GM18868 (cell line): ENCODE measurements around the gene OLFML3.
"Not testable (repeated sequence)": the region's sequence is repeated elsewhere in the genome, so short reads cannot be mapped to it uniquely, and the experiment has no call there.

Experiments
- ATAC-seq: cut with Tn5 transposase; IDR thresholded peaks from one replicate; pipeline ENCODE4 v1.9.1; 2021; ENCODE audit warnings: mild to moderate bottlenecking, moderate library complexity; ENCODE audit not compliant: unreplicated experiment

The OLFML3 gene

DNA sequence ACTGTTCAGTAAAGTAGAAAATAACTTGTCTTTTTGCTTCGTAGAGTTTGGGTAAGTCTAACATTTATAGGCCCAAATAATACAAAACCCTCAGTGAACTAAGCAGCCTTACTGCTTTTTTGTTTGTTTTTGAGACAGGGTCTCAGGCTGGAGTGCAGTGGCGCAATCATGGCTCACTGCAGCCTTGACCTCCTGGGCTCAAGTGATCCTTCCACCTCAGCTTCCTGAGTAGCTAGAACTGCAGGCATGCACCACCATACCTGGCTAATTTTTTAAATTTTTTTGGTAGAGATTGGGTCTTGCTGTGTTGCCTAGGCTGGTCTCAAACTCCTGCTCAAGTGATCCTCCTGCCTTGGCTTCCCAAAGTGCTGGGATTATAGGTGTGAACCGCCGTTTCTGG lies 31.1 kb upstream of the OLFML3 start:
- ATAC-seq = not testable (repeated sequence)

DNA sequence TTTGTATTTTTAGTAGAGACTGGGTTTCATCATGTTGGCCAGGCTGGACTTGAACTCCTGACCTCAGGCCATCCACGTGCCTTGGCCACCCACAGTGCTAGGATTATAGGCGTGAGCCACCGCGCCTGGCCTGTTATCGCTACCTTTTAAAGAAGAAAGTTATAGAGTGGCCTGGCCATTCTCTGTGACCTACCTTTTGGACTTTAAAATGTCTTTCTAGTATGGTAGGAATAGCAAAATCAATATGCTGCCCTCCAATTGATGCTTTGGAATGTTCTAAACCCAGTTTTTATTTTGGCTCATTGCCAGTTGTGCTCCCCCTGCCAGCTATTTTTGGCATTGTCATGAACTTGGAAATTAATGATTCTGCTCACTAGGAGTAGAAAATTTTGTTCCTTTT lies 30.3 kb upstream of the OLFML3 start:
- no peak for ATAC-seq

- no peak for ATAC-seq
Observed at GRCh38 chr1:113950908-113951307, 28.4 kb upstream of the OLFML3 start.

DNA sequence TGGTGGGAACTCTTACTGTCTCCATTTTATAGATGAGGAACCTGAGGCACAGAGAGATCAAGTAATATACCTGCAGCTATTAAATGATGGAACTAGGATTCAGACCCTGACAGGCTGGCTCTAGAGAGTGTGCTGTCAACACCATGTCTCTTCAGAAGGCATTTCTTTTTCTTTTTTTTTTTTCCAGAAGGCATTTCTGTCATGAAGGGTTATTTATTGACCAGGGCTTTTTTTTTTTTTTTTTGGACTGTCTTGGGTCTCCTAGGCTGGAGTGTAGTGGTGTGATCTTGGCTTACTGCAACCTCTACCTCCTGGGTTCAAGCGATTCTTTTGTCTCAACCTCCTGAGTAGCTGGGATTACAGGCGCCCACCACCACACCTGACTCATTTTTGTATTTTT lies 27.6 kb upstream of the OLFML3 start:
- no peak for ATAC-seq

GRCh38 chr1:113957984-113958383 lies 21.3 kb upstream of the OLFML3 start:
- no peak for ATAC-seq

GRCh38 chr1:113958691-113959090 lies 20.6 kb upstream of the OLFML3 start:
- ATAC-seq = no peak

DNA sequence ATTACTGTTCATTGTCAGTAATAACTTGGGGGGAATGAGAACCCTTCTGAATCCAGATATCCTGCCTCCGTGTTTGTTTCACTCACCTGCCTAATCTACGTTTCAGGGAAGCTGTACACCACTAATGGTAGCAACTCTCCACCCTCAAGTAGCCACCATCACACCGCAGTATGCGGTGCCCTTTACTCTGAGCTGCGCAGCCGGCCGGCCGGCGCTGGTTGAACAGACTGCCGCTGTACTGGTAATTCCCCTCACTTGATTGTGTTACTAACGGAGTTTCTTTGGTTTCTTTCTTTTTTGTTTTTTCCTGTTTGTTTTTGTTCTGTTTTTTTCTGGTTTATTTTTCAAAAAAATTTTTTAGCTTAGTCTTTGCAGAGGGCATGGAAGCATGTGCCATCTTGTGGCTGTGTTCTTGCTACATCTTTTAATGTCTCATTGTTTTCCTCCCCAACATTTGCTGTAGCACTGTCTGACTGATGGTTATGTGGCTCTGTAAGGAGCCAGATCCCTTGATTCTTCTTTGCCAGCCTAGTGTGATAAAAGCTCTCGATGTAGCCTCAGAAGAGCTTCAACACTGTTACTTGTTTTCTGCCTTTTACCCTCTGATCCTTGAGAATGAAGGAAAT lies 15.9 kb upstream of the OLFML3 start:
- ATAC-seq = no peak

- no peak for ATAC-seq
Observed at GRCh38 chr1:113965703-113966412, 13.4 kb upstream of the OLFML3 start.

DNA sequence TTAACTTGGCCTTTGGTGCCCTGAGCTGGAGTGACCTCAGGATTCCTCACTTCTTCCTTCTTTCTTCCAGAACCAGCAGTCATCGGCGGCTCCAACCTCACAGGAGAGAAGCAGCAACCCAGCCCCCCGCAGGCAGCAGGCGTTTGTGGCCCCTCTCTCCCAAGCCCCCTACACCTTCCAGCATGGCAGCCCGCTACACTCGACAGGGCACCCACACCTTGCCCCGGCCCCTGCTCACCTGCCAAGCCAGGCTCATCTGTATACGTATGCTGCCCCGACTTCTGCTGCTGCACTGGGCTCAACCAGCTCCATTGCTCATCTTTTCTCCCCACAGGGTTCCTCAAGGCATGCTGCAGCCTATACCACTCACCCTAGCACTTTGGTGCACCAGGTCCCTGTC lies 6.3 kb upstream of the OLFML3 start:
- no peak for ATAC-seq

- ATAC-seq = peak; percentile 44
Observed at GRCh38 chr1:113975211-113975895, 3.9 kb upstream of the OLFML3 start.

DNA sequence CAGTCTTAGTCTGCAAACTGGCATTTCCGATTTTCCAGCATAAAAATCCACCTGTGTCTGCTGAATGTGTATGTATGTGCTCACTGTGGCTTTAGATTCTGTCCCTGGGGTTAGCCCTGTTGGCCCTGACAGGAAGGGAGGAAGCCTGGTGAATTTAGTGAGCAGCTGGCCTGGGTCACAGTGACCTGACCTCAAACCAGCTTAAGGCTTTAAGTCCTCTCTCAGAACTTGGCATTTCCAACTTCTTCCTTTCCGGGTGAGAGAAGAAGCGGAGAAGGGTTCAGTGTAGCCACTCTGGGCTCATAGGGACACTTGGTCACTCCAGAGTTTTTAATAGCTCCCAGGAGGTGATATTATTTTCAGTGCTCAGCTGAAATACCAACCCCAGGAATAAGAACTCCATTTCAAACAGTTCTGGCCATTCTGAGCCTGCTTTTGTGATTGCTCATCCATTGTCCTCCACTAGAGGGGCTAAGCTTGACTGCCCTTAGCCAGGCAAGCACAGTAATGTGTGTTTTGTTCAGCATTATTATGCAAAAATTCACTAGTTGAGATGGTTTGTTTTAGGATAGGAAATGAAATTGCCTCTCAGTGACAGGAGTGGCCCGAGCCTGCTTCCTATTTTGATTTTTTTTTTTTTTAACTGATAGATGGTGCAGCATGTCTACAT lies 2.5 kb upstream of the OLFML3 start:
- ATAC-seq = no peak

DNA sequence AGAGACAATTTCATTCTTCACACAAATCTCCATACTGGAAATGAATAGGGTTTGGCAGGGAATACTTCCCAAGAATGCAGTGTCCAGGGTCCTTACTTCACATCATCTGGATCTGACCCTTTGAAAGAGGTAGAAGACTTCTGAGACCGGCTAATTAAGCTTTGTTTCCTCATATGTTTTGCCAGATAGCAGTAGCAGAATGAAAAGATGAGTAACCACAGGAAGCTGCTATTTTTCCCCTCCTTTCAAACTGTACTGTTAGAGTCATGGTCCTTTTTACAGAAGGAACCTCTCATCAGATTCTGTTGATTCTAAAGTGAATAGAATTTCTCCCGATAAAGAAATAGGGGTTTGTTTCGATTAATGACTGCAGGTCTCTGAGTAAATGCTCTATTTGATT lies 1.4 kb upstream of the OLFML3 start:
- ATAC-seq = no peak

DNA sequence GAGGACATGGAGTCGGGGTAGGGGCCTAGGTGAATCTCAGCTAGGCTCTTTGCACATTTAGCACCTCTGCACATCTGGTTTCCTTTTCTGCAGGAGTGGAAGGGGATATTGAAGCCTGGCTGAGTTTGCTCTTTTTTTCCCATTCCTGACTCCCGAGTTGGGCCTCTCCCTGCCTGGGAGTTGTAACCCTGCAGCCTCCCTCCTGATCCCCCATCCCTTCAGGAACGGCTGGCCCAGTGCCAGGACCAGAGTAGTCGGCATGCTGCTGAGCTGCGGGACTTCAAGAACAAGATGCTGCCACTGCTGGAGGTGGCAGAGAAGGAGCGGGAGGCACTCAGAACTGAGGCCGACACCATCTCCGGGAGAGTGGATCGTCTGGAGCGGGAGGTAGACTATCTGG lies 836 bp downstream of the OLFML3 start:
- ATAC-seq = no peak

- ATAC-seq = no peak
Observed at GRCh38 chr1:113981962-113982931, 3.0 kb downstream of the OLFML3 start.

- ATAC-seq = no peak
Observed at GRCh38 chr1:113982949-113983348, 3.7 kb downstream of the OLFML3 start.

- no peak for ATAC-seq
Observed at GRCh38 chr1:113983391-113983790, 4.1 kb downstream of the OLFML3 start.

- no peak for ATAC-seq
Observed at GRCh38 chr1:113983826-113984225, 4.6 kb downstream of the OLFML3 start.

GRCh38 chr1:113984710-113985109 lies 5.4 kb downstream of the OLFML3 start:
- no peak for ATAC-seq

- ATAC-seq = no peak
Observed at GRCh38 chr1:113986802-113987201, 7.5 kb downstream of the OLFML3 start.

DNA sequence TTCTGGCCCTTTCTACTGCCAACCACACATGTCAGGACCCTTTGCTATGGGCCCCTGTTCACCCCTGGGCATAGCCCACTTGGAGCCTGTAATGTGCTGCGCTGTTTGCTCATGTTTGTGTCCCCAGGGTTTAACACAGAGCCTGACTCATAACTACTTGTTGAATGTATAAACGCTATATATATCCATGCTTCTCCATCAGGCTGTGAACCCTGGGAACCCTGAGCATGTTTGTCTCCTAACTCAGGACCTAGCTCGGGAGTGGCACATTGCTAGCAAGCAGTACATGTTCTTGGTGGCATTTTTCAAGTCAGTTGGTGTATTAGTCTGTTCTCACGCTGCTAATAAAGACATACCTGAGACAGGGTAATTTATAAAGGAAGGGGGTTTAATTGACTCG lies 8.0 kb downstream of the OLFML3 start:
- ATAC-seq = no peak

GRCh38 chr1:113990530-113990929 lies 11.3 kb downstream of the OLFML3 start:
- no peak for ATAC-seq
